Measurements from ENCODE around the gene ACSM6.

DNA sequence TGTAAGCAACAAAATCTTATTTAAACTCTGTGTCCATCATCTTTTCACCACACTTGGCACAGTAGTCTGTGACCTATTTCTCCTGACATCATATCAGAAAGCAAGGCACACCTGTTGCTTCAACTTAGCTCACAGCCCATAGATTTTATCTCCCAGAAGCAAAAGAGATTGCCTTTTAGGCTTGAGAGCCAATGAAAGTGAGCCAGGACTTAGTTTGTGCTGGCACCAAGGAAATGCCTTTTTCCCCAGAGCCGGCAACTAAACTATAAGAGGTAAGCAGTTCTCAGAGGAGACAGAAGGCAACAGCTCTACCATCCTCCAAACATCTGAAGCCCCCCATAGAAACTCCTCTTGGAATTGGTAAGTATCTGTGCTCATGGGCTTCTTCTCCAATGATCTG, at the start of gene ACSM6:
- TF ChIP-seq TAF1 (IDR thresholded peaks at IDR 0.05; ENCODE audit: low read depth, low read length) (no peak), POLR2A (IDR thresholded peaks at IDR 0.05; ENCODE audit: control extremely low read depth in 1 of 2, low read depth in 2 of 2, low read length in 2 of 2) (no peak)

Measured in H1 (cell line).